Measurements from ENCODE around the gene NTN5. TPM values are rescaled to one million over a fixed set of nuclear protein-coding genes. Genes with fewer than 3 reads are reported as not detected.

NTN5 gene
- total and polyA plus RNA-seq, 9 of the 15 experiments (the other 6 are each of a cell fraction or from before 2014, with no cell fraction given), result not detected

GRCh38 chr19:48646001-48646721 is 26.7 kb downstream of the NTN5 start, which contains the start of gene CA11 (continued):
- TF ChIP-seq ZBTB40 (IDR thresholded peaks at IDR 0.05) (peak; percentile 68; the same call in 1 of the 2 replicates), ZBTB40 (CRISPR knock-in tag; IDR thresholded peaks at IDR 0.05) (no peak), BCOR (IDR thresholded peaks at IDR 0.05) (peak; percentile 88), ZNF551 (CRISPR knock-in tag; IDR thresholded peaks at IDR 0.05) (no peak), KDM4B (IDR thresholded peaks at IDR 0.05; ENCODE audit: borderline replicate concordance in 2 of 2, low read depth in 1 of 2) (no peak; a peak in 1 of 4 replicates), REST (IDR thresholded peaks at IDR 0.05; ENCODE audit: borderline replicate concordance) (peak; percentile 80; the same call in 1 of the 2 replicates), REST (CRISPR knock-in tag; IDR thresholded peaks at IDR 0.05; ENCODE audit: low read depth) (no peak), MTA1 (IDR thresholded peaks at IDR 0.05; ENCODE audit: borderline replicate concordance) (peak; percentile 91), GATA2 (CRISPR knock-in tag; IDR thresholded peaks at IDR 0.05) (no peak), NCOA1 (IDR thresholded peaks at IDR 0.05; ENCODE audit: low read depth) (peak; percentile 35; the same call in 1 of the 2 replicates), HCFC1 (IDR thresholded peaks at IDR 0.05; ENCODE audit: low read depth, low read length) (no peak), CBFA2T3 (IDR thresholded peaks at IDR 0.05) (peak; percentile 30; the same call in 1 of the 2 replicates)
